ENCODE results near the gene SIM1. TPM values are rescaled to one million over a fixed set of nuclear protein-coding genes. Genes with fewer than 3 reads are reported as not detected.

SIM1 gene
- total RNA-seq, 1 experiment from 2014 or later: not detected

DNA sequence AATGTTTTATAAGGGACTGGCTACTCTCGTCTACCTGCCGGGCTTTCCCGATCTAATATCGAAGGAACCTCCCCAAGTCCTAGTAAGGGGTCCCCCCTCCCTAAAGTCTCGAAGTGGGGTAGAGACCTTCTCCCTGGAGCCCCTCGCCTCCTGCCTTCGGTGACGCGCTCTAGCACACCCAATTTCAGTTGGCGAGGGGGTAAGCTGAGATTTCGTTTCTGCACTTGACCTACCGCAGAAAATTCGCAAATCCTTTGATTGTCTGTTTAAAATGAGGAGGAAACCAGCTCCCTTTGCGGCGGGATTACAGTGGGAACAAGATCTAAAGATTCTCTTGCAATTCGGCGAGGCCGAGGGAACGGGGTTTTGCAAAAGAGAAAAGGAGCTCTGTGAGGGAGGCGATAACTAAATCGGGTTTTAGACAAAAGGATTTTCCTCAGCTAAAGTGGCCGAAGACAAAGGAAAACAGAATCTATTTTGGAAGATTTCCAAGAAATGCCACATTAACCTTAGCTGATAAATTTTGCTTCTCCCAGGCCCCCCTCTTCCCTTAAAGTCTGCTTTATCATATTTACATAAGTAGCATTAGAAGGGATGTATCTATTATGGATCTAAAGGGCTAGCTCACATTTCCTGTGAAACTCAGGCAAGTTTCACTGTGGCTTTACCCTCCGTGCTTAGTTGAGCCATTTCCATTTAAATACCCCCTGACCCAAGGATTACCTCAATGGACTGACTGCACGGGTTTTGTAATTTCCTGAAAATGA is 8.4 kb downstream of the SIM1 start:
- no peak for DNase-seq (ENCODE audit: low spot score)

DNA sequence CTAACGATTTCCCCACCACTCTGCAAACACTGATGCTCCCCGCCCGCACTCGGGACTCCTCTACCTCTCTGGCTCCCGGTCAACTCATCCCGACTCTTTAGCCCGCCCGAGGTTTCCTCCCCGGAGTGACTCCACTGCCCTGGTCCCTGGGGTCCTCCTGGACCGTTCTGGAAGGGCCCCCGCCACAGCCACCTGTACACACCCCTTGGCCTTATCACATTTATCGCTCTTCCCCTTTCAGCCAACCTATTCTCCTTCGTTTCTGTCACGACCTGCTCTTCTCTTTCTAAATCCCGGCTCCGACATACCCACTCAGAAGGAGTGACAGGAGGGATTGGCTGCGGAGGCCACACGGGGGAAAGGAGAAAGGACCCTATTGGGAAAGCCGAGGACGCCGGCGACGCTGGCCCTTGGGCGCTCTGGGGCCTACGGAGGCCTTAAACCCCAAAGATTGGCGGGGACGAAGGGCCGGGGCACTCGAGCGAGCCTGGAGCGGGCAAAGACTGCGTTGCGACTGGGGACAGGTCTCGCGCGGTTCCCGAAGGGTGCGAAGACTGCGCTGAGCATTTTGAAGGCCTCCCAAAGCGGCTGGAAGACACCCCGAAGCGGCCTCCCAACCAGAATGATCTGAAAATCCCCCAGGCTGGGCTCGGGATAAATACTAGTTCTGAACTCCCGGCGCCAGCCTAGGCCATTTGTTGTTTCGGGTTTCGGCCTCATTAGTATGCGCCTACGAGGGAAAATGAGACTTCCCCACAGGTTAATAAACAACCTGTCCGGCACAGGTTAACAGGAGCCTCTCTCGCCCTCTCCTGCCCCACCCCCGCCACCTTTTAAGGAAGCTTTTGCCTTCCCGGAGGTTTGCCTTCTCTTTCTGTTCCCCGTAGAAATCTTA is 9.2 kb downstream of the SIM1 start:
- DNase-seq (ENCODE audit: low spot score): no peak

DNA sequence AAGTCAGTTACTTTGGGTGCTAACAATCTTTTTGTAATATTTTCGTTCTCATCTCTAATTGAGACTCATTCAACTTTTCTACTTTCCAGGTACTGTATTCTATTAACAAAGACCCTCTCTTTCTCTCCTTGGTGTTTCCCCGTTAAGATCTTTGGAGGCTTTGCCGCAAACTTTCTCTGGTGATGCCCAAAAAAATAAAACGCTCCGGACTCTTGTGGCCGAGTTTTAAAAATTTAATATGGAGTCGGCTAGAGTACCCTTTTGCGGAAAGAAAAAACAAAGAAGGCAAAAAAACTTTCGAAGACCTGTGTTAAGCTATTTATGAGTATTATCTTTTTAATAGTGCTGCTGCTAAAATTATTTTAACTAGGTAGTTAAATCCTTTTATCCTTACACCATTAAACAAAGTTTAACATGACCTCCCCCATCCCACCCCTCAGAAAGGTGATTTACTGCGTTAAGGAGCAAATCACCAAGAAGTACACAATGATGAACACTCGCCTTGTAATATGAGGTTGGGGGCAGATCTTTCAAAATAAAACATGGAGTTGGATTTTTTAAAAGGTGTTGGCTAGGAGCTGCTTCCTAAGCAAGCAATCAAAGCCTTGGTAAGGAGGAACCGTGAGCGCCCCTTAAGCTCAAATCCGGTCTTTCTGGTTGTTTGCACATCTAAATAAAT is 10.0 kb downstream of the SIM1 start:
- DNase-seq (ENCODE audit: low spot score): no peak

DNA sequence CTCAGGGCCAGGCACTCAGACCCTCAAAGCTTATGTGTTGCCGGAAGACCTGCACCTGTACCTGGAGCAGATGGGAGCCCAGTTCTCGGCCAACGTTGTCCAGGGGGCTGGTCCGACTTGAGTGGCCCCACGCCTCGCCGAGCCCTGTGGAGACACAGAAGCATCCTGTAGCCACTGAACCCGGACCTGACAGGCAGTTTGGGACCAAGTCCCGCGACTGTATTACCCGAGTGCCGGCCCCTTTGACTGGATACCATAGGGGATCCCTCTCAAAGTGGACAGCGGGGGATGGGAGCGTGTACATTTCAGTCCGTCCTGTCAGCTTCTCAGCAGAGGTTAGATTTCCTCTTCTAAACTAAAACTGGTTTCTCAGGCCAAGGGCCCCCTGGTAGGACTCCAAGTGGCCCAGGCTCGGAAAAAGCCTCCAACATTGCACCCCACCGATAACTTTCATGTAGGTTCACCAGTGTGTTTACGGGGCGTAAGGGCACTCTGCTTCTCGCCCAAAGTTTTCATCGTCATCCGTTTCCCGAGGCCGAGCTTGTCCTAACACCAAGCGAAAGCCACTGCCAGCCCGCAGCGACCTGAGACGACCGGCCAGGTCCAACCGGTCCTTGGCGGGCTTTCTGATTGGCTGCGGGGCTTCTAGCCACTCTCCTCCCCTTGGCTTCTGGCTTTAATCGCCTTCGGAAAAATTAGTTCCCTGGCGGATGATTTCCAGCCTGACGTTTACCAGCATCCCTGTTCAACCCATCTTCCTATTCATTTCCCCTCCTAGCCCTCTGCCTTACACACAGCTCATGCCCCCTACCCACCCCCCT is 10.8 kb downstream of the SIM1 start:
- DNase-seq (ENCODE audit: low spot score): no peak

DNA sequence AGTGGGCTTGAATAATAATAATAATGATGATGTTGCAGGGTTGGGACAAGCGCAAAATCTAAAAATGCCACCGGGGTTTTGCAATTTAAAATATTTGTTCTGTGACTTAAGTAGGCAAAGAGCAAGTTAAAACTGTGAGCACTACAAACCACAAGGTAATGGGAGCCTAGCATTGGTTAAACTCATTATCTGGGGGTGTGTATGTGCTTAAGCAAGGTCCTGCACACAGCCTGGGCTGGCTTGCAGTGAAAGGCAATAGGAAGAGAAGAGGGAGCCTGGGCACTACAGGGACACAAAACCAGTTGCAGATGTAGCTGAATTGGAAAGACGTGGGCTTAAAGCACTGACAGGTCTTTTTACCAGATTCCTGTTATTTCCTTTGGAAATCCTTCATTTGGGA is 11.7 kb downstream of the SIM1 start:
- no peak for DNase-seq (ENCODE audit: low spot score)

DNA sequence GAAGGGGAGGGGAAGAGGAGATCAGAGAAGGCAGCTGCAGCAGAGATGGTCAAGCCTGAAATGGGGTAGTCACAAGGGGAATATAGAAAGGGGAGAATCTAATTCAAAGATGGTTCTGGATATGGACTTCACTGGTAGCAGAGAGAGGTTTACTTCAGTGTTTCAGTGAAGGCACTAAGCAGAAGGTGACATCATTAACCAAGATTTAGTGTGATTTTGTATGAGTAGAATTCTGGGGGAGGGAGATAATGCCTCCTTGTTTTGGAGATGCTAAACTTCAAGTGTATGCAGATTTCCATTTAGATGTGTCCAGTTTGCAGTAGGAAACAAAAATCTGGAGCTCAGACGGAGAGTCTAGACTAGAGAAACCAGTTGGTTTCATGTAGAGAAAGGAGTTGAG is 13.1 kb downstream of the SIM1 start:
- DNase-seq (ENCODE audit: low spot score): no peak

DNA sequence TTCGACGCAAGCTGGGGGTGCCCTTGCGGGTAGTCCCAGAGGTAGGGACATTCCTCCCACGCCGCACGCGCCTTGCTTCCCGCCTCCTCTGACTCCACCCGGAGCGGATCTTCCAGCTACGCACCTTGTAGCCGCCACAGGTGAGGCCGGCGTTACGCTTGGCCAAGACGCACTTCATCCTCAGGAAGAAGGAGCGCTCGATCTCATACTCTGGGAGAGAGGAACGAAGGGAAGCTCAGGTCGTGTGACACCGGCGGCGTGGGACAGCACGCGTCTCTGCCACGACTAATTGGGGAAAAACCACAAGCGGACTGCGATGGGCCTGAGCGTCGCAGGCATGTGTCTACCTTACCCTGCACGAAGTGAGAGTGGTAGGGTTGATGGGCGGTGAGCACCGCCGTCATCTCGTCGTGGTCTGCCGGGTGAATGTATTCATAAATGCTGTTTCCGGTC is 15.5 kb downstream of the SIM1 start:
- DNase-seq (ENCODE audit: low spot score): no peak

DNA sequence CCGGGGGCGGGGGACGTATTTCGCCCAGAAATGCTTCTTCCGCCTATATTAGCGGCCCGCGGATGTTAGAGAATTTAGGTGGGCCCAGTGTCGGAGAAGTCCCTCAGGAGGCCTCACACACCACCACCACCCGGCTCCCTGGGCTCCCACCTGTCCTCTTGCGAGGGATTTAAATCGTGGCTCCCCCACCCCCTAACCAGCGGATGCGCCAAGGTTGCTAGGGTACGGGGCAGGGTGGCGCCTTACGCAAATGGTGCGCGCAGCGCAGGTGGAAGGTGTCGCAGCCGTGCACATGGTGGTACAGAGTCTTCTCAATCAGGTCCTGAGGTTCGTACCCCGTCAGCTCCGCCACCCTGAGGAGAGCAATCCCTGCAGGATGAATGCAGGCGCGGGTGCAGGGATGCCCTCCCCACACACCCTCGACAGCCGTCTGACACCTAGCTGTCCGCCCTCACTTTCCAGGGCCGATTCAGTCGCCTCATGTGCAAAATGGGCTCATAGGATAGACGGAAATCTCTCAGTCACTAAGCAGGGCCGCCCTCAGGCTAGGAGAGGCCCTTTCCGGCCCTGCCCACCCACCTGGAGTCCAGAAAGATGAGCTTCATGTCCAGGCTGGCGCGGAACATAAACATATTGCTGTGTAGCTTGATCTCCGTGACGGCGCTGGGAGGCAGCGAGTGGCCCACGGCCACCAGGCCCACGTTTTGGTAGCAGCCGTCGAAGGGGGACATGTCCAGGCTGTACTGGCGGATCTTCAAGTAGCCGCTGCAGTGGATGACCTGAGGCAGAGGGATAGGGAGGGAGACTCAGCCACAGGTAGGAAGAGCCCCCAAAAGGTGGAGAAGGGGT is 16.6 kb downstream of the SIM1 start:
- DNase-seq (ENCODE audit: low spot score): no peak

DNA sequence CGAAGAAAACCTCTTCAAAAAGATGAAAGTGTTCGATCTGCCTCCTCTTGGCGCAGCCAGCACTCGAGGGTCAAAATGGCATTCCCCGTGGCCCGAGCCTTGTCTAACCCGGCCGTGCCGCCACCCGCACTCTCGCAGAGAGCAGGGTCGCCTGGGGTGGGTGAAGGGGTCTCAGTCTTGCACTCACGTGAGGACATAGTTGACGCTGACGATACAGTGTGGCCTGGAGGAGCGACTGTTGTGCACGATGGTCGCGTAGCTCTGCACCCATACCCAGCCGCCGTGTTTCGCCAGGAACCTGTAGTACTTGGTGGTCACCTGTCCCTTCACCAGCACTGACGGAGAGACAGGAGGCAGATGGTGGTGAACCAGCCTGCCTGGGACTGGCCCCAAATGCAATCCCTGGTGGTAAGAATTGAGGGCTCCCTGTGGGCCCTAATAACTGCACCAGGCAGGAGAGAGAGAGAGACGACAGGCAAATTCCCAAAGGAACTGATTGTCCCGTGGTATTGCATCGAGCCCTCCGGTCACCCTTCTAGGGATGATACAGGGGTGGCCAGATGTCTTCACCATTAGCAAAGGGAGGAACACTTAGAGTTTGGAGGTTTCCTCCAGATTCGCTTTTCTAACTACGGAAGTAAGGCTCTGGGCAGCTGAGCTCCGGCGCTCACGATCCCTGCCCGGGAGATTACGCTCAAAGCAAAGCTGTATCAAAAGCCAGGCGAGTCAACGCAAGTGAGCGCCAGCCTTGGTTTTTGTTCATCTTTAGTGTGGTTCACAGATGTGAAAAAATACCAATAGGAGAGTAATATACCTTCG is 17.4 kb downstream of the SIM1 start:
- DNase-seq (ENCODE audit: low spot score): no peak

DNA sequence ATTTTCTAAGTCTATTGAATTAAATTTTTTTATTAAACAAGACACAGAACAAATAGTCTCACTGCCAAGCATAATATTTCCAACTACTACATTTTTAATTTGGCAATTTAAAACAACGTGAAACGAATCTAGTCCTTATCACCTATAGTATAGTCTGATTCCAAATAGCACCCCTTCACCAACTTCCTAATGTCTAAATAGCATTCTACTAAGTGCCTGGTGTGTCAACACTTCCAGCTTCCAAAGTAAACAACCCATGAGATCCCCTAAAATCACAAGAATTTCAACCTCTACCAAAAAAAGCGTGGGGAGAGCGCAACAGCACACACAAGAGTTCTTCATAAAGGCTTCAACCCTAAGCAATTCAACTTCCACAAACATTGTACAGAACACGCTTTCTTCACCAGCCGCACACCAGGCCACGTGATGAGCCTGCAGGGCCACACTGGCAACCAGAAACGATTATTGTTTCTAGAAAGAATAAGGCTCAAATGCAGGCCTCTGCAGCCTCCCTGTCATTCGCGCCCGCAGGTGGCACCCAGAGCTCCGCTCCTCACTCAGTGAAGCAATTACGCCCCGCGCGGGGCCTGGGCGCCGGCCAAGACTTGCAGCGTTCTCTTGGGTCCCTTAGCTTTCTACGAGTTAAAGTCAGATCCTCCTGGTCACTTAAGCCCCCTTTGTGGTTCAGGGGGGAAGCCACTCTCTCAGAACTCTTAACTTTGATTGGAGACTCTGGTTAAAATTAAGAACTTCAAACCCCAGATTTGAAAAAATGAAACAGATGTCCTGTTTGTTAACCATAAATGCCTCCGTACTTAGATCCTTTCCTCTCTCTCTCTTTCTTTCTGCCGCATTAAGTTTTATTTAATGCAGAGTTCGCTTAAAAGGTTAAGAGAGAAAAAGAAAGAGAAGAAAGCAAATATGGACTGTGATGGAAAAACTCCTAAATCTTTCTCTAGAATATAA is 18.3 kb downstream of the SIM1 start:
- DNase-seq (ENCODE audit: low spot score): no peak

DNA sequence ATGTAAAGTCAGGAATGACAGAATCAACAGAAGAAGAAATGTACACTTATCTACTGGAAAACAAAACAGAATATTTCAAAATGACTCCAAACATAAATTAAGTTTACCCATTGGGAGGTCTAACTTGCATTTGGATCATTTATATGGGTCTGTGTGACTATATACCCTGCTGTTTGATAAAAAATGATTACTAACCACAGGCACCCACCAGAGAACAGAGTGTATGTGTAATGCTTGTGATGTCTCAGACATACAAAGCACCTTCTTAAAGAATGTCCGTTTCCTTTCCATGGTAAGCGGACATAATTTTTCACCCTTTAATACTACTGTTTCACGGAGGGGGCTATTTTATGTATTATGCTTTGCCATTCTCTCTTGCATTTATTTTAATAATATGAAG is 19.2 kb downstream of the SIM1 start:
- DNase-seq (ENCODE audit: low spot score): no peak

DNA sequence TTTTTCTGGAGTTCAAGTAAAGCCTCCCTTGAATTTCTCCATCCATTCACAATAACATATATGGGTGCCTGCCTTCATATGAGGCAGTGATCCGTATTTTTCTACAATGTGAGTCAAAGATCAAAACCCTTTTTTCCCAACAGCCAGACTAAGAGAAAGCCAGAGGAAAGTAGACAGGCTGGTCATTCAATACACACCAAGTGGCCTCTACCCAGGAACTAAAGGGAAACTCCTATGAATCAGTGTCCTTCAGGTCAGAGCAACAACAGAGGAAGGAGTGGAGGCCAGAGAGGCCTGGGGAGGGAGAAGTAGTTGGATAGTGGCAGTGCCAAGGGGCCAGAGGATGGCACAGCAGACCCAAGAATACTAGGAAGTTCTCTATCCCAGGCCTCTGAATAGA is 23.8 kb downstream of the SIM1 start:
- DNase-seq (ENCODE audit: low spot score): no peak

DNA sequence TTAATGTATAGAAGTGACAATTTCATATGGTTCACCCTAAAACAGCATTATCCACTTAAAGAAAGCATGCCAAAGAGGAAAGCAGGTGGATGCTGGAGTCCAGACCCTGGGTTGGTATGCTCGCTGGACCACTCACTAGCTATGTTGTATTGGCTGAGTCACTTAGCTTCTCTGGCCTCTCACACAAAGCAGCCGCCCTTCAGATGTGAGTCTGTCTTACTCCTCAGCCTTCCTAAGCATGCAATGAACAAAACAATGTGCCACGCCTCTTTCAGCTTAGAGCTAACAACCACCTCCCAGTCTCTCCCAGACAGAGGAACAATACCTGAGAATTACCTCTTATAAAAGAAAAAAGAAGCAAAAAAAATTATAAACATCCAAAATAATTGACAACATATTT is 29.4 kb downstream of the SIM1 start:
- DNase-seq (ENCODE audit: low spot score): no peak

DNA sequence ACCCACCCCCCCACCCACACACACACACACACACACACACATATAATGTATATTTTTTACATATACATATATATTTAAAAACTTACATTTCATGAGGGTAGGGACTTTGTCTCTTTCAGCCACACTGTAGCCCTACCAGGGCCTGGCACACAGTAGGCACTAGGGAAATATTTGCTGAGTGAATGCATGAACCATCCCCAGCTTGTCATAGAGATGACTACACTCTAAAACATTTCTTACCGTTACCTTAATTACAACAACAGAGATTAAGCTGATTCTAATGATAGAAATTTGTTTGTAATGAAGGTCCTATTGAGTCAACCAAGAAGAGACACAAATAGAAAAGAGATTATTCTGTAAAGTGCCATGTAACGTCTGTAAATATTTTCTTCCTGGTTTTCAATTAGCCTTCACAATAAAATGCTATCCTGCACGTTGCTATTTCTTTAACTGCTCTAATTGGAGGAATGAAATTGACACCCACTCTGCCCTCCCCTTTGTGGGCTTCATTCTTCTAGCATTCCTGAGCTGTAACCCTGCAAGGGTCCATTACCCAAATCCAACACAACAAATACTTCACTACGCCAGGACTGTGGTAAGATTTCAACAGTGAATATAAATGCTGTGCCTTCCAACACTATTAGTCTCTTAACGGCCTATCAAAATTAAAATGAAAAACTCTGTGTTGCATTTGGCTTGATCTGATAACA is 30.8 kb downstream of the SIM1 start:
- DNase-seq (ENCODE audit: low spot score): no peak

DNA sequence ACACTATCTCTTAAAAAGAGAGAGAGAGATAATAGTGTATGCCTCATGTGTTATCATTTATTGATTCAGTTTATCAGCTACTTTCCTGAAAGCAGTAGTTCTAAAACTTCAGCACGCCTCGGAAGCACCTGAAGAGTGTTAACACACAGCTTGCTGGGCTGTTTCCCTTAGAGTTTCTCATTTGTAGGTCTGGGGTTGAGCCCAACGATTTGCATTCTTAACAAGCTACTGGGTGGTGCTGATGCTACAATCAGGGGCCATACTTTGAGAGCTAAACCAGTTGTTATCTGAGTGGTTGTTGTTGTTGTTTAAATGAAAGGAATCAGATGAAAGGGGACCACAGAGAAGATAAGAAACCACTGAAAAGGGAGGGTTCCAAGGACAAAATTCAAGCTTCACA is 32.6 kb downstream of the SIM1 start:
- no peak for DNase-seq (ENCODE audit: low spot score)

DNA sequence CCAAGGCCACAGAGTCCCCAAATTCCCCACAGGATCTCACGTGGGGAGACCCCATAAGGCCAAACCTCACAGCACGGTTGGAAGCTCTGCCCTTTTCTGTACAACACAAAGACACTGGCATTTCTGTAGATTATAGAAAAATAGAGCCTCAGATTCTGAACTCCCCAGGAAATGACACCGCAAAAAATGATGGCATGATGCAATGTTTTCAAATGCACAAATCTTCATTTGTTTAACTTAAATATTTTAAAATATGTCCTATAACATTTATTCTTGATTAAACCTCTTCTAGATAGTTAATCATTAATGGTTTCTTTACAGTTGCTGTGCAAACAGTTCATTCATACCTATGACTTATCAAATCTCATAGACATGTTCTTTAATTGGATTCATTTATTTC is 33.8 kb downstream of the SIM1 start:
- DNase-seq (ENCODE audit: low spot score): no peak

DNA sequence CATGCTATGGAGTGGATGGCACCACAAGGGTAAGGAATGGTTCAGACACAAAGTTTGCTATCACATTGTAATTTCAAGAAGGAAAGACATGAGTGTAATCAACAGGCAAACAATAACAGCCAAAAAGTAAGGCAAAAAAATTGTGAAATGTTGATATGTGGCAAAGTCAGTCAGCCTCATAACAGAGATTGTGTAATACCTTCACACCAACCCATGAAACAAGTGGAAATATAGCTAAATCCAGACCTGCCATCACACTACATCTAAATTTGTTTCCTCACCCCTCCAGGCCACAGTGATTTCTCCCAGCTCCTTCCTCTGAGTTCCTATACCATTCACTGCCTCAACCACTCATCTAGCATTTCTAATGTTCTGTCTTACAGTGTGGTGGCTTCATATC is 37.3 kb downstream of the SIM1 start:
- DNase-seq (ENCODE audit: low spot score): no peak

DNA sequence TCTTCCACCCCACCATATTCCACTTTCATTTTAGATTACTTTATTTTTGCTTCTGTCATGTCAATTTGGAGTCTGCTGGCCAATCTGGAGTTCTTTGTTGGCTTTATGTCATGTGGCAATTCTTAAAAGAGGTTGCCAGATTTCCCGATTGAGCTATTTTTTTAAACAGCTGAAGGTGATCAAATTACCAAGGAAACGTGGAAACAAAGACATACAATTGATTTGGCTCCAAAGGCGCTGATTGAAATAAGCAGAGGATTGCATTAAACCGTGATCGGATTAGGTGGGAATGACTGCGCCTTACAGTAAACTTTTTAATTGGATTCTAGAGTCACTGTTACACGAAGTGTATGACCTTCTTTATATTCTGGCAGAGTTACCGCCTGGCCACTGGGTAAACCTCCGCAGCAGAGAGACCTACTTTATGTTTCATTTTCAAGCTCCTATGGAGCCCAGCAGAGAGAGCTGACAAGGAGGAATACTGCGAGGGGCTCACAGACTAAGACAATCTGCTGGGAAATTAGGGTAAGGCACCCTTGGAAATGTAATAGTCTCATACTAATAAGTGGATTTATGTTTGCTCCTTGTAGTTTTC is 37.9 kb downstream of the SIM1 start:
- DNase-seq (ENCODE audit: low spot score): no peak
